Parathyroid adenoma (tissue), 2 donors: ENCODE results near the gene COA8.

Source experiments
- H2AFZ ChIP-seq: fragments of 300-600 bp; sonication (generic); one replicate; pipeline ENCODE4 v1.7.0; 2017; ENCODE audit warnings: antibody characterized with exemption, mild to moderate bottlenecking
- H3K27ac ChIP-seq: fragments of 300-600 bp; sonication (generic); one replicate; pipeline ENCODE4 v1.7.0; 2017
- H3K27me3 ChIP-seq: fragments of 300-600 bp; sonication (generic); one replicate; pipeline ENCODE4 v1.7.0; 2017; ENCODE audit warnings: low read length; ENCODE audit not compliant: control insufficient read depth, insufficient read depth
- H3K36me3 ChIP-seq: fragments of 300-600 bp; sonication (generic); one replicate; pipeline ENCODE4 v1.7.0; 2017; ENCODE audit warnings: low read length; ENCODE audit not compliant: control insufficient read depth, insufficient read depth
- H3K4me1 ChIP-seq: fragments of 300-600 bp; sonication (generic); one replicate; pipeline ENCODE4 v1.7.0; 2017; ENCODE audit warnings: control low read depth
- H3K4me2 ChIP-seq: fragments of 300-600 bp; sonication (generic); one replicate; pipeline ENCODE4 v1.7.0; 2017; ENCODE audit warnings: low read length
- H3K4me3 ChIP-seq: fragments of 300-600 bp; sonication (generic); one replicate; pipeline ENCODE4 v1.7.0; 2017; ENCODE audit warnings: low read depth, low read length
- H3K79me2 ChIP-seq: fragments of 300-600 bp; sonication (generic); one replicate; pipeline ENCODE4 v1.7.0; 2017; ENCODE audit warnings: control low read depth
- H3K9ac ChIP-seq: fragments of 300-600 bp; sonication (generic); one replicate; pipeline ENCODE4 v1.7.0; 2017; ENCODE audit warnings: mild to moderate bottlenecking
- H3K9me3 ChIP-seq: fragments of 300-600 bp; sonication (generic); one replicate; pipeline ENCODE4 v1.7.0; 2017; ENCODE audit warnings: low read length; ENCODE audit not compliant: control insufficient read depth
- TF ChIP-seq, protein P1 (sequence below): fragments of 300-600 bp; sonication (generic); IDR thresholded peaks from one replicate; pipeline ENCODE4 v1.7.0; 2017; ENCODE audit warnings: antibody characterized with exemption, mild to moderate bottlenecking
- donor health status: primary hyperparathyroidism.

Gene COA8

GRCh38 chr14:103534576-103535061 lies 28.1 kb upstream of the COA8 start:
- Histone ChIP-seq H3K9me3 (no peaks in the 10 kb centered on the region), H3K4me2 (no peak overlapping the region), H3K9ac (no peak overlapping the region), H3K4me3 (no peak overlapping the region), H3K79me2 (no peaks in the 10 kb centered on the region), H2AFZ (no peak overlapping the region), H3K4me1 (peaks cover 12% of the 10 kb centered on the region), H3K36me3 (no peaks in the 10 kb centered on the region), H3K27ac (no peak overlapping the region), H3K27me3 (no peaks in the 10 kb centered on the region)
- TF ChIP-seq, protein P1, sequence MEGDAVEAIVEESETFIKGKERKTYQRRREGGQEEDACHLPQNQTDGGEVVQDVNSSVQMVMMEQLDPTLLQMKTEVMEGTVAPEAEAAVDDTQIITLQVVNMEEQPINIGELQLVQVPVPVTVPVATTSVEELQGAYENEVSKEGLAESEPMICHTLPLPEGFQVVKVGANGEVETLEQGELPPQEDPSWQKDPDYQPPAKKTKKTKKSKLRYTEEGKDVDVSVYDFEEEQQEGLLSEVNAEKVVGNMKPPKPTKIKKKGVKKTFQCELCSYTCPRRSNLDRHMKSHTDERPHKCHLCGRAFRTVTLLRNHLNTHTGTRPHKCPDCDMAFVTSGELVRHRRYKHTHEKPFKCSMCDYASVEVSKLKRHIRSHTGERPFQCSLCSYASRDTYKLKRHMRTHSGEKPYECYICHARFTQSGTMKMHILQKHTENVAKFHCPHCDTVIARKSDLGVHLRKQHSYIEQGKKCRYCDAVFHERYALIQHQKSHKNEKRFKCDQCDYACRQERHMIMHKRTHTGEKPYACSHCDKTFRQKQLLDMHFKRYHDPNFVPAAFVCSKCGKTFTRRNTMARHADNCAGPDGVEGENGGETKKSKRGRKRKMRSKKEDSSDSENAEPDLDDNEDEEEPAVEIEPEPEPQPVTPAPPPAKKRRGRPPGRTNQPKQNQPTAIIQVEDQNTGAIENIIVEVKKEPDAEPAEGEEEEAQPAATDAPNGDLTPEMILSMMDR = no peak

GRCh38 chr14:103535081-103535890 lies 27.5 kb upstream of the COA8 start:
- no peaks in the 10 kb centered on the region for H3K27me3 ChIP-seq
- H3K4me1 ChIP-seq = peaks cover 10% of the 10 kb centered on the region
- H3K27ac ChIP-seq = no peak overlapping the region
- H3K9ac ChIP-seq = no peak overlapping the region
- H3K4me3 ChIP-seq = no peak overlapping the region
- TF ChIP-seq, protein P1 = no peak
- no peaks in the 10 kb centered on the region for H3K9me3 ChIP-seq
- no peak overlapping the region for H2AFZ ChIP-seq
- H3K4me2 ChIP-seq = no peak overlapping the region
- H3K79me2 ChIP-seq = no peaks in the 10 kb centered on the region
- H3K36me3 ChIP-seq = no peaks in the 10 kb centered on the region

- TF ChIP-seq, protein P1 = no peak
- Histone ChIP-seq H2AFZ (no peak overlapping the region), H3K4me2 (no peak overlapping the region), H3K4me3 (no peak overlapping the region), H3K4me1 (peaks cover 10% of the 10 kb centered on the region), H3K27ac (no peak overlapping the region), H3K9me3 (no peaks in the 10 kb centered on the region), H3K9ac (no peak overlapping the region), H3K36me3 (no peaks in the 10 kb centered on the region), H3K79me2 (no peaks in the 10 kb centered on the region), H3K27me3 (no peaks in the 10 kb centered on the region)
These were observed 26.7 kb upstream of the COA8 start for GRCh38 chr14:103535891-103536565.

DNA sequence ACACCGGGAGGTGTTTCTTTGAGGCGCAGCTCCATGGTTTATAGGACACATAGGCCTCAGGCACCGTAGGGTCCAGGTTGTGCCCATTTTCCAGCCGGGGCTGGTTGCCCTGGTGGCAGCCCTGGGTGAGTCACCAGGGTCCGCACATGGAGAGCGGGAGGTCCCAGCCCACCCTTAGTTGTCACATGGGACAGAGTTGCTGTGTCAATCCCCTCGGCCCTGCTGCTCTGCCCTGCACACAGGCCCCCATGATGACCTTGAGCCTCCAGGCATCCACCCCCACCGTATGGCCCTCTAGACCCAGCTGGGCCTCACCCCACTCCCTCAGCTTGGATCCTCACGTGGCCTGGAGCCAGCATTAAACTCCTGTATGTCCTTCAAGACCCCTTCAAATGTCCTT lies 26.1 kb upstream of the COA8 start:
- Histone ChIP-seq H3K9ac (no peak overlapping the region), H3K4me3 (no peak overlapping the region), H3K9me3 (no peaks in the 10 kb centered on the region), H2AFZ (no peak overlapping the region), H3K27ac (no peak overlapping the region), H3K79me2 (no peaks in the 10 kb centered on the region), H3K4me2 (no peak overlapping the region), H3K4me1 (peaks cover 10% of the 10 kb centered on the region), H3K36me3 (no peaks in the 10 kb centered on the region), H3K27me3 (no peaks in the 10 kb centered on the region)
- TF ChIP-seq, protein P1 = no peak
